Osteocyte (in vitro differentiated cells): ENCODE data around the gene ACSL3. TPM values are rescaled to one million over a fixed set of nuclear protein-coding genes. Genes with fewer than 3 reads are reported as not detected.
A peak's percentile ranks its signal among the peaks of the same experiment; 100 is the strongest.

Source experiments
- DNase-seq: peaks from one replicate; pipeline ENCODE4 v3.0.0; 2021; ENCODE audit warnings: mixed read lengths; ENCODE audit not compliant: unreplicated experiment; ENCODE audit errors: extremely low spot score
- H3K27ac Mint-ChIP-seq: one replicate; pipeline ENCODE4 v1.8.0; 2021; ENCODE audit warnings: mild to moderate bottlenecking, mixed read lengths; ENCODE audit not compliant: unreplicated experiment
- H3K27me3 Mint-ChIP-seq: one replicate; pipeline ENCODE4 v1.8.0; 2021; ENCODE audit warnings: mixed read lengths; ENCODE audit not compliant: unreplicated experiment
- H3K36me3 Mint-ChIP-seq: one replicate; pipeline ENCODE4 v1.8.0; 2021; ENCODE audit warnings: mixed read lengths; ENCODE audit not compliant: unreplicated experiment
- H3K4me1 Mint-ChIP-seq: one replicate; pipeline ENCODE4 v1.8.0; 2021; ENCODE audit warnings: mixed read lengths; ENCODE audit not compliant: unreplicated experiment
- H3K4me3 Mint-ChIP-seq: one replicate; pipeline ENCODE4 v1.8.0; 2021; ENCODE audit warnings: mild to moderate bottlenecking, moderate library complexity, mixed read lengths; ENCODE audit not compliant: unreplicated experiment
- H3K9me3 Mint-ChIP-seq: one replicate; pipeline ENCODE4 v1.8.0; 2021; ENCODE audit warnings: mixed read lengths; ENCODE audit not compliant: unreplicated experiment
- total RNA-seq: library from RNA; stranded (reverse); gene quantifications from 2 replicates; pipeline ENCODE4 v1.2.1, GENCODE V29; 2021
- TF ChIP-seq, protein P1 (sequence below): fragments of 200-600 bp; sonication (generic); IDR thresholded peaks from 2 replicates; pipeline ENCODE4 v1.5.0; 2021; ENCODE audit warnings: antibody characterized with exemption, mild to moderate bottlenecking, moderate library complexity

ACSL3 gene
- total RNA-seq, 1 donor from 2014 or later = 131 TPM

DNA sequence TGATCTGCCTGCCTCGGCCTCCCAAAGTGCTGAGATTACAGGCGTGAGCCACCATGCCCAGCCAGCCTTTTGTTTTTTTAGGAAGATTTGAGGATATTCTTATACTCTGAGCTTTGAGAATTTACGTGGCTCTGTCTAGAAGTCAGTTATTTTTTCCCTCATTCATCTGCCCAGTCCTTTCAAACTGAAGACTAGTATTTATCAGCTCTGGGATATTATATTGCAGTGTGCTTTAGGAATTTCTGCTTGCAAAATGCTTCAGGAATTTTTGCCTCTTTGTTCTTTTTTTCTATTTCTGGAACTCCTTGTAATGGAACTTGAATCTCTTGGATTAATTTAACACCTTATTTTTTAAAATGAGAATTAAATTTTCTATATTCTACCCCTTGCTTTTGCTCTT, 22.6 kb downstream of the ACSL3 start:
- H3K36me3 Mint-ChIP-seq = peaks cover 4% of the 10 kb centered on the region
- no peaks in the 10 kb centered on the region for H3K27me3 Mint-ChIP-seq
- no peaks in the 10 kb centered on the region for H3K9me3 Mint-ChIP-seq
- H3K4me3 Mint-ChIP-seq = no peak overlapping the region
- TF ChIP-seq, protein P1, sequence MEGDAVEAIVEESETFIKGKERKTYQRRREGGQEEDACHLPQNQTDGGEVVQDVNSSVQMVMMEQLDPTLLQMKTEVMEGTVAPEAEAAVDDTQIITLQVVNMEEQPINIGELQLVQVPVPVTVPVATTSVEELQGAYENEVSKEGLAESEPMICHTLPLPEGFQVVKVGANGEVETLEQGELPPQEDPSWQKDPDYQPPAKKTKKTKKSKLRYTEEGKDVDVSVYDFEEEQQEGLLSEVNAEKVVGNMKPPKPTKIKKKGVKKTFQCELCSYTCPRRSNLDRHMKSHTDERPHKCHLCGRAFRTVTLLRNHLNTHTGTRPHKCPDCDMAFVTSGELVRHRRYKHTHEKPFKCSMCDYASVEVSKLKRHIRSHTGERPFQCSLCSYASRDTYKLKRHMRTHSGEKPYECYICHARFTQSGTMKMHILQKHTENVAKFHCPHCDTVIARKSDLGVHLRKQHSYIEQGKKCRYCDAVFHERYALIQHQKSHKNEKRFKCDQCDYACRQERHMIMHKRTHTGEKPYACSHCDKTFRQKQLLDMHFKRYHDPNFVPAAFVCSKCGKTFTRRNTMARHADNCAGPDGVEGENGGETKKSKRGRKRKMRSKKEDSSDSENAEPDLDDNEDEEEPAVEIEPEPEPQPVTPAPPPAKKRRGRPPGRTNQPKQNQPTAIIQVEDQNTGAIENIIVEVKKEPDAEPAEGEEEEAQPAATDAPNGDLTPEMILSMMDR = no peak
- H3K4me1 Mint-ChIP-seq = peaks cover 66% of the 10 kb centered on the region
- H3K27ac Mint-ChIP-seq = peak overlapping the region; percentile 72
- DNase-seq = no peak

DNA sequence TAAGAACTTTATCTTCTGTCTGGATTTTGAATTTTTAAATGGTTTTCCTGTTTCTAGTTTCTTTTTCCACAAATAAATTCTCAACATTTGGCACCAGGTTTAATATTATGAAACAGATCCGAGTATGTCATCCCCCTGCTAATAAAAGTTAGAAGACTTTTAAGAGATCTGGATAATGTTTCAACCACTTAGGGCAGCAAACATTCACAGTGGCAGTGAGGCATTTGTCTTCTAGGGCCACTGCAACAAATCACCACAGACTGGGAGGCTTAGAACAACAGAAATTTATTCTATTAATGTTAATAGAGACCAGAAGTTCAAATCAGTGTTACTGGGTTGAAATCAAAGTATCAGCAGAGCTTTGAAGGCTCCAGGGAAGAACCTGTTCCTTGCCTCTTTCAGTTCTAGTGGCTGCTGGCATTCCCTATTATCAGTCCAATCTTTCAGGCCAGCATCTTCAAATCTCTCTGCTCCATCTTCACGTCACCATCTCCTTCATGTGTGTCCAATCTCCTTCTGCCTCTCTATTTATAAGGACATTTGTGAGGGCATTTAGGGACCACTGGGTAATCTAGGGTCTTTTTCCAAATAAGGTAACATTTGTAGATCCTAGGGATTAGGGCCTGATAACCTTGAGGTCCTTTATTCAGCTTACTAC, 23.4 kb downstream of the ACSL3 start:
- no peaks in the 10 kb centered on the region for H3K27me3 Mint-ChIP-seq
- H3K36me3 Mint-ChIP-seq = peaks cover 9% of the 10 kb centered on the region
- TF ChIP-seq, protein P1 = no peak
- H3K4me1 Mint-ChIP-seq = peaks cover 61% of the 10 kb centered on the region
- H3K27ac Mint-ChIP-seq = peak overlapping the region; percentile 72
- H3K9me3 Mint-ChIP-seq = no peaks in the 10 kb centered on the region
- H3K4me3 Mint-ChIP-seq = no peak overlapping the region
- no peak for DNase-seq

DNA sequence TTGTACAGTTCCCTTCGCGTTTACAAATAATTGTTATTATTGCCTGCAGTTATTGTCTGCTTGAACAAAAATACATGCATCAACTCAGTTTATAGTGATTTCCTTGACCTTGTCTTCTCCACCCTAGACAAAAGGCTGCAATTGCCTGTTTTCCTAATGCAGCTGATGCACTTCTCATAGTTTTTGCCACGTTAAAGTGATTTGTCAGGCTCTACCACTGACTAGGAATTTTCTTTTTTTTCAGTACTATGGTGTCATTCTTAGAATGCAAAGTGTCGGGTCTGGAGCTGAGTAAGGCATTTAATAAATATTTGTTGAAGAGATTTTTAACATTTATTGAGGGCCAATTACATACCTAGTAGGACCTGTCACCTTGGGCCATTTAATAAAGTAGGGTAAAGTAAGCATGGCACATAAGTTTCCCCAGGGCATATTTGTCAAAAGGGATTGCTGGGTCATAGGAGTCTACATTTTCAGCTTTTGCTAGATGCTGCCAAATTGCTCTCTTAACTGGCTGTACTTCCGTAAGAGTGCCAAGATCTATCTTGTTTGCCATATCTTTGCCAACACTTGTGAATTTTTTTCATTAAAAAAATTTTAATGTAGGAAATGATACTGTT, 24.1 kb downstream of the ACSL3 start:
- H3K27ac Mint-ChIP-seq = peak overlapping the region; percentile 72
- peaks cover 60% of the 10 kb centered on the region for H3K4me1 Mint-ChIP-seq
- no peaks in the 10 kb centered on the region for H3K9me3 Mint-ChIP-seq
- TF ChIP-seq, protein P1 = no peak
- peaks cover 15% of the 10 kb centered on the region for H3K36me3 Mint-ChIP-seq
- no peaks in the 10 kb centered on the region for H3K27me3 Mint-ChIP-seq
- no peak for DNase-seq
- H3K4me3 Mint-ChIP-seq = no peak overlapping the region

DNA sequence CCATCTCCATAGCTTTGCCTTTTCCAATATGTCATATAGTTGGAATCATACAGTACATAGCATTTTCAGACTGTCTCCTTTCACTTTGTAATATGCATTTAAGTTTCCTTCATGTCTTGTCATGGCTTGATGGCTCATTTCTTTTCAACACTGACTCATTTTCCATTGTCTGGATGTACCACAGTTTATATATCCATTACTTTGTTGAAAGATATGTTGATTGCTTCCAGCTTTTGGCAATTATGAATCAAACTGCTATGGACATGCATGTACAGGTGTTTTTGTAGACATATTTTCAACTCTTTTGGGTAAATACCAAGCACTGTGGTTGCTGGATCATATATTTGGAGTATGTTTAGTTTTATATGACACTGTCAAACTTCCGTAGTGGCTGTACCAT, 26.3 kb downstream of the ACSL3 start:
- no peak overlapping the region for H3K4me3 Mint-ChIP-seq
- H3K4me1 Mint-ChIP-seq = peaks cover 69% of the 10 kb centered on the region
- no peak overlapping the region for H3K27ac Mint-ChIP-seq
- H3K27me3 Mint-ChIP-seq = no peaks in the 10 kb centered on the region
- H3K36me3 Mint-ChIP-seq = peaks cover 21% of the 10 kb centered on the region
- DNase-seq = no peak
- TF ChIP-seq, protein P1 = no peak
- H3K9me3 Mint-ChIP-seq = no peaks in the 10 kb centered on the region

DNA sequence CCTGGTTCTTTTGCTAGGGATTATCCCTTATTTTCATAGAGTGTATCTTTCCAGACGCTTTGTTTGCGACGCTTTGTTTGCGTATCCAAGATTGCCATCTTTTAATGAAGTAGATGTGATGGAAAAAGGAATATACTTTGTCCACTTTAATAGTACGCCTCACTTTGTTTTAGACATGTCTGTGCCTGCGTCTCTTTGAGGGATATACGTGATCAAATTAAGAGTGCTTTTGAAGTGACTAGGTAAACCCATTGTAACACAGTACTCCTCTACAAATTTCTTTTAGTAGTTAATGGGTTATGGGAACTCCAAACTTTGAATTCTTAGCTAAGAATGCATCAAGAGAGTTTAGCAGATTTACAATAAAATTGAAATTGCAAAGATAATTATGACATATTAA, 27.9 kb downstream of the ACSL3 start:
- Mint-ChIP-seq H3K4me3 (no peak overlapping the region), H3K9me3 (no peaks in the 10 kb centered on the region), H3K27me3 (no peaks in the 10 kb centered on the region), H3K4me1 (peaks cover 76% of the 10 kb centered on the region), H3K36me3 (peaks cover 21% of the 10 kb centered on the region), H3K27ac (no peak overlapping the region)
- TF ChIP-seq, protein P1 = no peak
- no peak for DNase-seq
